ENCODE measurements around the gene RMI1. TPM values are rescaled to one million over a fixed set of nuclear protein-coding genes. Genes with fewer than 3 reads are reported as not detected.

The RMI1 gene
- 10 to 100 TPM in 1 of 2 donors, 1 to 10 TPM in 1; 8.7 to 18.1 TPM for total RNA-seq

DNA sequence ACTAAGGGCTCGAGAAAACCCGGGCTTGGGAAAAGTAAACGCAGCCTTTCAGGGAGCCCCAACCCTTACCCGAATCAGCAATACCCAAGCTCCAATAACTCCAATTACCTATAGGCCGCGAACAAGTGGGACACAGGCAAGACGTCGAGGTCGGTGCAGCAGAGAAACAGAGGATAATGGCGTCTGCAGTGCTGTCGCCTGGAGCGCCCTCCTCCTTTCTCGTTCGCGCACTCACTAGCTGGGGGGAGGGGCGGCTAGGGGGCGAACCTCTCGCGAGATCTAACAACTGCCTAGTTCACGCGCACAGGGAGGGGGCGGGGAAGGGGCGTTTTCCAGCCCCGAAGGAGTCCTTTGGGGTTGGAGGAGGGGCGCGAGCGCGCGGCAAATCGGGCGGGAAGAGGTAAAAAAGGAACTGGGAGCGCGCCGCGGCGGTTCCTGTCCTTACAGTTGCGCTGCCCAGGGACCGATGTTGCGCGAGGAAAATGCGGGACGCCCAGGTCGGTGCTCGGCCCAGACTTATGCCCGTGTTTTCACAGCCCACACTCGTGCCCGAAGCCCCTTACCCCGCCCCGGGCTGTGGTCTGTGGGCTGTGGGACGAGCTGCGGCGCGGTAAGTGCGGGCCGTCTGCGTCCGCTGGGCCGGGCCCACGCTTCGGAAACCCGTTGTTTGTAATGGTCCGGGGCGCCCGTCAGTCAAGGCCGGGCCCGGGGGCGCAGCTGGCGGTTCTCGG lies at the start of gene RMI1:
TSS of gene RMI1 (plus strand) at position 411 of the 731 bp plus-strand sequence. CDS start 20,182 bp downstream, outside the sequence.
- DNase-seq (ENCODE audit: low spot score): peak; percentile 99
- under 1% methylated on average over 59 of the region's 69 CpGs for WGBS
- Histone ChIP-seq H3K4me1 (replicated peaks) (no peaks in the 10 kb centered on the region), H3K36me3 (peaks cover 0 to under 1% of the 10 kb centered on the region in 2 donors), H3K27ac (peak within 1 kb of the TSS; percentile 99), H3K27me3 (replicated peaks; ENCODE audit: insufficient read depth) (no peaks in the 10 kb centered on the region), H3K4me3 (peak within 1 kb of the TSS; percentile 95 to 96), H3K9me3 (no peaks in the 10 kb centered on the region)
- TF ChIP-seq, protein P1, sequence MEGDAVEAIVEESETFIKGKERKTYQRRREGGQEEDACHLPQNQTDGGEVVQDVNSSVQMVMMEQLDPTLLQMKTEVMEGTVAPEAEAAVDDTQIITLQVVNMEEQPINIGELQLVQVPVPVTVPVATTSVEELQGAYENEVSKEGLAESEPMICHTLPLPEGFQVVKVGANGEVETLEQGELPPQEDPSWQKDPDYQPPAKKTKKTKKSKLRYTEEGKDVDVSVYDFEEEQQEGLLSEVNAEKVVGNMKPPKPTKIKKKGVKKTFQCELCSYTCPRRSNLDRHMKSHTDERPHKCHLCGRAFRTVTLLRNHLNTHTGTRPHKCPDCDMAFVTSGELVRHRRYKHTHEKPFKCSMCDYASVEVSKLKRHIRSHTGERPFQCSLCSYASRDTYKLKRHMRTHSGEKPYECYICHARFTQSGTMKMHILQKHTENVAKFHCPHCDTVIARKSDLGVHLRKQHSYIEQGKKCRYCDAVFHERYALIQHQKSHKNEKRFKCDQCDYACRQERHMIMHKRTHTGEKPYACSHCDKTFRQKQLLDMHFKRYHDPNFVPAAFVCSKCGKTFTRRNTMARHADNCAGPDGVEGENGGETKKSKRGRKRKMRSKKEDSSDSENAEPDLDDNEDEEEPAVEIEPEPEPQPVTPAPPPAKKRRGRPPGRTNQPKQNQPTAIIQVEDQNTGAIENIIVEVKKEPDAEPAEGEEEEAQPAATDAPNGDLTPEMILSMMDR (IDR thresholded peaks at IDR 0.05): peak in 3 of 4 experiments; percentile 38 to 47 (median 47)
- TF ChIP-seq POLR2AphosphoS5 (IDR thresholded peaks at IDR 0.05) (peak; percentile 92), POLR2A (IDR thresholded peaks at IDR 0.05) (peak; percentile 93)
- intact Hi-C loops (cut with DNase I): no loop called here

DNA sequence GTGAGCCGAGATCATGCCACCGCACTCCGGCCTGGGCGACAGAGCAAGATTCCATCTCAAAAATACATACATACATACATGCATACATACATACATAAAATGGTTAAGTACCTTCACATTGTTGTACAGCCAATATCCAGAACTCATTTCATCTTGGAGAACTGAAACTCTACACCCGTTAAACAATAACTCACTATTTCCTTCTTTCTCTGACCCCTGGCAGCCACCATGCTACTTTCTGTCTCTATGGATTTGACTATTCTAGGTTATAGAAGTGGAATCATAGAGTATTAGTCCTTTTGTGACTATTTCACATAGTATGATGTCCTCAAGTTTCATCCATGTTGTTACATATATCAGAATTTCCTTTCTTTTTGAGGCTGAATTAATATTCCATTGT lies 49.7 kb upstream of the RMI1 start:
- WGBS: 86% methylated on average over 5 of the region's 5 CpGs
- H3K4me3 ChIP-seq: no peak overlapping the region
- DNase-seq (ENCODE audit: low spot score): no peak
- H3K36me3 ChIP-seq: no peaks in the 10 kb centered on the region
- no peak overlapping the region for H3K27ac ChIP-seq
- H3K27me3 ChIP-seq (replicated peaks; ENCODE audit: insufficient read depth): no peaks in the 10 kb centered on the region
- peaks cover 4% of the 10 kb centered on the region for H3K4me1 ChIP-seq (replicated peaks)
- intact Hi-C loops (cut with DNase I): no loop called here
- TF ChIP-seq POLR2A (IDR thresholded peaks at IDR 0.05): no peak
- TF ChIP-seq, protein P1 (IDR thresholded peaks at IDR 0.05): no peak
- no peak for TF ChIP-seq POLR2AphosphoS5 (IDR thresholded peaks at IDR 0.05)
- H3K9me3 ChIP-seq: no peaks in the 10 kb centered on the region

DNA sequence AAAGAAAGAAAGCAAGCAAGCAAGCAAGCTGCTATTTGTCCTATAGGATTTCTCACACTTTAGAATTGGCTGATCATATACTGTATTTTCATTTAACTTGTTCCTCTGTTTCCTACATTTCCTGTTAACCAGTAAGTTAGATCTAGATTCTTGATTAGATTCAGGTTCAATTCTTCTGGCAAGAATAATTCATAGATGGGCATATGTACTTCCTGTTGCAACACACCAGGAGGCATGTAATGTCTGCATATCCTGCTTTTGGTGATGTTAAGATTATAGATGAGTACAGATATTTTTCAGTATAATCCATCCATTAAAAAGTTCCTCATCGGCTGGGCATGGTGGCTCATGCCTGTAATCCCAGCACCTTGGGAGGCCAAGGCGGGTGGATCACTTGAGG lies 48.6 kb upstream of the RMI1 start:
- Histone ChIP-seq H3K4me3 (no peak overlapping the region), H3K4me1 (replicated peaks) (peaks cover 4% of the 10 kb centered on the region), H3K27me3 (replicated peaks; ENCODE audit: insufficient read depth) (no peaks in the 10 kb centered on the region), H3K27ac (no peak overlapping the region), H3K36me3 (no peaks in the 10 kb centered on the region), H3K9me3 (no peaks in the 10 kb centered on the region)
- intact Hi-C loops (cut with DNase I): no loop called here
- DNase-seq (ENCODE audit: low spot score): no peak
- 73% methylated on average over 2 of the region's 2 CpGs for WGBS
- TF ChIP-seq POLR2AphosphoS5 (IDR thresholded peaks at IDR 0.05): no peak
- TF ChIP-seq, protein P1 (IDR thresholded peaks at IDR 0.05): no peak
- TF ChIP-seq POLR2A (IDR thresholded peaks at IDR 0.05): no peak

DNA sequence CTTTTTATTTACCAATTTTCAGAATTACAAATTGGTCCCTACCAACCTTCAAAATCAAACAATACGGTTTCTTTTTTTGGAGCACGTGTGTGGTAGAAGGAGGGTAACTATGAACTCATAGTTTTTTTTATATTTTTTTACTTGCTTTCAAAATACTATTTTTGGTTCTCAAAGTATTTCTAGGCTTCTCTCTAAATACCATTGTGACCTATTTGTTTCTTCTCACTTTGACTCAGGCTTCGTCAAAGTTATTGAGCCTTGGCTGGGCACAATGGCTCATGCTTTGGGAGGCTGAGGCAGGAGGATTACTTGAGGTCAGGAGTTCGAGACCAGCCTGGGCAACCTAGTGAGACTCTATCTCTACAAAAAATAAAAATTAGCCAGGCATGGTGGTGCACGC lies 47.8 kb upstream of the RMI1 start:
- no peak for DNase-seq (ENCODE audit: low spot score)
- TF ChIP-seq POLR2A (IDR thresholded peaks at IDR 0.05) (no peak), POLR2AphosphoS5 (IDR thresholded peaks at IDR 0.05) (no peak)
- TF ChIP-seq, protein P1 (IDR thresholded peaks at IDR 0.05): no peak
- Histone ChIP-seq H3K27ac (no peak overlapping the region), H3K9me3 (no peaks in the 10 kb centered on the region), H3K4me3 (no peak overlapping the region), H3K27me3 (replicated peaks; ENCODE audit: insufficient read depth) (no peaks in the 10 kb centered on the region), H3K36me3 (no peaks in the 10 kb centered on the region), H3K4me1 (replicated peaks) (peaks cover 4% of the 10 kb centered on the region)
- 90% methylated on average over 5 of the region's 5 CpGs for WGBS
- intact Hi-C loops (cut with DNase I): no loop called here

DNA sequence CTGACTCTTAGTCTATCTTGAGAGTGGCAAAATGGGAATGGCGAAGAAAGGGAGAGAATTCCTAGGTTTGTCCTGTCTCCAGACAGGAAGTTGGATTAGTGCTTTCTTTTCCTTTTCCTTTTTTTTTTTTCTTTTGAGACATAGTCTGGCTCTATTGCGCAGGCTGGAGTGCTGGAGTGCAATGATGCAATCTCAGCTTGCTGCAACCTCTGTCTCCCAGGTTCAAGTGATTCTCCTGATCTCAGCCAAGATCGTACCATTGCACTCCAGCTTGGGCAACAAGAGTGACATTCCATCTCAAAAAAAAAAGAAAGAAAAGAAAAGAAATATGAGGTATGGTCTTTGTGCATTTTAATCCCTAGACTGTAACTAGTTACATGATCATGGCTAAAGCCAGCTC lies 46.8 kb upstream of the RMI1 start:
- TF ChIP-seq, protein P1 (IDR thresholded peaks at IDR 0.05): no peak
- no peak for TF ChIP-seq POLR2A (IDR thresholded peaks at IDR 0.05)
- TF ChIP-seq POLR2AphosphoS5 (IDR thresholded peaks at IDR 0.05): no peak
- DNase-seq (ENCODE audit: low spot score): no peak
- WGBS: 80% methylated on average over 3 of the region's 3 CpGs
- H3K27me3 ChIP-seq (replicated peaks; ENCODE audit: insufficient read depth): no peaks in the 10 kb centered on the region
- intact Hi-C loops (cut with DNase I): no loop called here
- H3K9me3 ChIP-seq: no peaks in the 10 kb centered on the region
- peaks cover 4% of the 10 kb centered on the region for H3K4me1 ChIP-seq (replicated peaks)
- H3K36me3 ChIP-seq: no peaks in the 10 kb centered on the region
- H3K4me3 ChIP-seq: no peak overlapping the region
- no peak overlapping the region for H3K27ac ChIP-seq
